HG02763 (cell line): ENCODE results near the gene DRGX.

Experiments
- ATAC-seq: cut with Tn5 transposase; IDR thresholded peaks from one replicate; pipeline ENCODE4 v1.9.1; 2021; ENCODE audit warnings: mild to moderate bottlenecking, moderate library complexity; ENCODE audit not compliant: unreplicated experiment

DRGX gene

GRCh38 chr10:49395741-49396665, at the start of gene DRGX:
Gene DRGX, minus strand, starts transcription at chr10:49396089. Its CDS starts 649 bp downstream, at chr10:49395440.
- ATAC-seq, result no peak

DNA sequence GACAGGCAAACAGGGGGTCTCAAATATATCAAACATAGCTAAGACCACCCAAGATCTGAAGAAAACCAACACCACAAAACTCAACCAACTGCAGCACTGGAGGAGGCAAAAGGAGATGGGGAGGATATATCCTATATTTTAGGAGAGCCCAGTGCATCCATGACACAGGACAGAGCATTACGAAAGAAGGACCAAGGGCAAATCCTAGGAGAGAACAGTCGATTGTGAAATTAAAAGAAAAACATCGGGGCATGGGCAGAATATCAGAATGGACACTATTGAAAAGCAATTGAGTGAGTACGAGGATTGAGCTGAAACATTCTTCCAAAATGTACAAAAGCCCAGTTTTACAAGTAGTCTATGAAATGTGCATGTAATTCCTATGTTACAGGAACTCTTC, 48.5 kb upstream of the DRGX start:
- ATAC-seq, result no peak

GRCh38 chr10:49442863-49443262, 47.0 kb upstream of the DRGX start:
- no peak for ATAC-seq

DNA sequence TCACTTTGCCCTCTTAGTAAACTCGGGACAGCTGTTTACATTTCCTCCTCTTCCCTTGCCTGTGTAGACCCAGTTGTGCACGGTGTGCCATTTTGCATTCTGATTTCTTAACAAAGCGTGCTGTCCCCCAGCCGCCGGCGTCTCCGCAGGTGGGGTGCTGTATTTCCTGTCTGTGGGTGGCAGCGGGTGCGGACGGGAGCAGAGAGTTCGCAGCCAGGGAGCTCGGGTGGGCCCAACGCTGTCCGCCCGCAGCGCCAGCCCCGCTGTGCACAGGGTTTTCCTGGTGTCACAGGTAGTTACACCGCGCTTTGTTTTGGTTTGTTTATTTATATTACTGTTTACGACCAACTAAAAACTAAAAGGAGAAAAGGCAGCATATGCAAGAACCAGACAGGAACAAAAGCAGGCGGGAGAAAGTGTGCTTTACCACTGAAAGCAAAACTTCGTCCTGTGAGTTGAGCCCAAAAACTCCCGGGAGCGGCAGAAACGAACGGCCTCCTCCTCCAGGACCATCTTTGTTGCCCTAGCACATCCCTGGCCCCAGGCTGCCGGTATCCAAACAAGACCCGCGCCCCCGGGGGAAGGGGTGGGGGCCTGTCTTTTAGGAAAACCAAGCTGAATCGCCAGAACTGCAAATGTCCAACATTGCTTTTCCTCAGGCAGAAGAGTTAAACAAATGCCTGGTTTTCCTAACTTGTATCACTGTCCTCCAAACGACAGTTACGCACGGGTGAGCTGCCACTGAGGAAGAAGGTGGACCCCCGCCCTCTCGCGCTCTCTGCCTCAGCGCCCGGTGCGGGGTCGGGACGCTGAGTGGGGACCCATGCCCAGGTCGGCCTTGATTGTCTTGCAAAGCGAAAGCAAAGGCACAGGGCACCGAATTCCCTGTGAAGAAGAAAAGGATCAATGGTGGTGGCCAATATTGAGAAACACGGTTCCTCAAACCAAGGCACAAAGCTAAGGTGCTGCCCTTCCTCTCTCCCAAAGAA, 45.9 kb upstream of the DRGX start:
- no peak for ATAC-seq

- ATAC-seq, result no peak
These were observed 39.3 kb upstream of the DRGX start for GRCh38 chr10:49435225-49435624.

- no peak for ATAC-seq
These were observed 37.2 kb upstream of the DRGX start for GRCh38 chr10:49433069-49433468.

DNA sequence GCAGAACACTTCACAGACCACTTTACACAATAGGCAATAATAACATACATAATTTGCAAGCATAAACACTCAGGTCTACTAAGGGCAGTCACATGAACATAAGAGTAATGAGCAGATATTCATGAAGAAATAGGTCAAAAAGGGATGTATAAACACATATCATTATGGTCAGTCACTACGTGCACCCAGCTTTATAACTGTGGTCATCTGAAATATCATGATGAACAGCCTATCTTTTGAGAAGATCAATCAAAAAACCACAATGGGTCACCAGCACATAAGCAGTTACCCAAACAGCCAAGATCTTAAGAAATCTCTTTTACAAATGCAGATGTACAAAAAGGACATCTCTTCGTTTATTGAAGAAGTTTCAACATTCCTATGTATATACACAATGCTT, 35.5 kb upstream of the DRGX start:
- ATAC-seq, result no peak

DNA sequence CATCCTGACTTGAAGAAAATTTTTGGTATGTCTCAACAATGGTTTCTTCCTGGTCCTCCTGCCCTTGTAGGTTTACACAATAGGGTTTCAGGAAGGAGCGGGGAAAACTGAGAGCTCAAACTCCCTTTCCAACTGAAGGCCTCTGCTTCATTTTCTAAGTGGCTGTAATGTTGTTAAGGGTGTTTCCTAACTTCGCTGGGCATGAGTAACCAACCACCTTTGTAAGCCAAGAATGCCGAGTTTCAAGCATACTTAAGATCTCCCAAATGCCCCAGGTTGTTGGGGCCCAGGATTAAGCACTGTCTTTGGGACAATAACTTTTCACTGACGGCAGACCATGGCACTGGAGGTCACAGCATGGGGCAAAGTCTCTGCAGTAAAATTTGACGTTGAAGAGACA, 33.6 kb upstream of the DRGX start:
- ATAC-seq, result no peak

DNA sequence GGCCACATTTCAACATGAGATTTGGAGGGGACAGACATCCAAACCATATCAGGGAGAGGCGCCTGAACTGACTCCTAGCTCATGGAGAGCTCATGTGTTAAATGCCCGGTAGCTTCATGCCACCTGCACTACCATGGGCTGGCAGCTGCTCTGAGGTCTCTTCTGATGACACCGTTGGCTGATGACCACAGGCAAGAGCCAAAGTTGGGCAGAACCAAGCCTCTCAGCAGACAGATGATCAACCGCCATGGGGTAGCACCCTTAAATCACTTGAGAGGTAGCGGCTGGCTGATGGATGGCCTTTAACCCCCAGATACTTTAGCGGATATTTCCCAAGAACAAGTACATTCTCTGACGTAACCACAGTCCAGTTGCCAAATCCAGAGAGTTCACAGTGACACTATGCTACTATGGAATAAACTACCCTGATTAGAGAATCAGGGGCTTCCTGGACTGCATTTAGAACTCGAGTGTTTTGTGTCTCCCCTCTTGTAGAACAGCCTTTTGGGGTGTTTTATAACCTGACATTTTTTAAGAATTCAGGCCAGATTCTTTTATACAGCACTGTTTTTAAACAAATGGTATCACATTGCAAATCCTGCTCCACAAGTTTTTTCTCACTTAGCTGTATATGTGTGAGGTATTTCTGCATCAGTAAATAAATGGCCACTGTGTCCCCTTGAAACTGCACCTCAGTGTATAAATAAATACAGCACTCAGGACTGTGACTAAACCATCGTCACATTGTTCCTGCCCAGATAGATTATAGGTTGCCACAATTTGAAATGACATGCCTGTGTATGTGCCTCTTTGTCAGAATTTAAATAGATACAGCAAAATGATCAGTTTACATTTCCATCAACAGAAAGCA, 30.8 kb upstream of the DRGX start:
- no peak for ATAC-seq

- ATAC-seq, result no peak
These were observed 23.1 kb upstream of the DRGX start for GRCh38 chr10:49419005-49419404.

DNA sequence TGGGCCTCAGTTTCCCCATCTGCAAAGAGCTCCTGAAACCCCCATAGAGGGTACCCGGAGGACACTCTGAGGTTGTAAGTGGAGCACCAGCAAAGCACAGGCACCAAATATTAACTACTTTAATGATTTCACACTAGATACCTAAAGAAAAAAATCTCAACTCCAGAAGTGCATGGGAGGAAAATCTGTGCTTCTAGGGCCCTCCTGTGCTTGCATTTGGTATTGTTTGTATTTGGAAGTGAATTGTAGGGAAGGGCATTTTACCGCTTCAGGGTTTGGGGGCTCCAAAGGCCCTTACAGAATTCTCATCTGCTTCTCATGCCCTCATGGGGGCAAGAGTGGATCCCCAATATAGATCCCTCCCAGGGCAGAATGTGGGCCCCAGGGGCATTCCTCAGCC, 22.4 kb upstream of the DRGX start:
- no peak for ATAC-seq

DNA sequence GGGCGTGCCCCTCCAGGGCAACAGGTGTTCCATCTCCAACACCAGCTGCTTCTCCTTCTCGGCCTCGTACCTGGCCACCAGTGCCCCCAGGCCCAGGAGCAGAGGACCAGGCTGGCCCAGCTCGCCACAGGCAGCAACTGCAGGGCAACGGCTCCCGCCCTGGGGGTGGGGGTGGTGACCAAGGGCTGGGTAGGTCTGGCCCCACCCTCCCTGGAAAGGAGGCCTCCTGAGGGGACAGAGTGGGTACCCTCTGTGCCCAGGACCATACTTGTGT, 22.1 kb upstream of the DRGX start:
- ATAC-seq, result no peak

- ATAC-seq, result no peak
These were observed 21.6 kb upstream of the DRGX start for GRCh38 chr10:49417311-49418052.

GRCh38 chr10:49415846-49416245, 20.0 kb upstream of the DRGX start:
- ATAC-seq, result no peak

- ATAC-seq, result no peak
These were observed 19.2 kb upstream of the DRGX start for GRCh38 chr10:49415109-49415508.

DNA sequence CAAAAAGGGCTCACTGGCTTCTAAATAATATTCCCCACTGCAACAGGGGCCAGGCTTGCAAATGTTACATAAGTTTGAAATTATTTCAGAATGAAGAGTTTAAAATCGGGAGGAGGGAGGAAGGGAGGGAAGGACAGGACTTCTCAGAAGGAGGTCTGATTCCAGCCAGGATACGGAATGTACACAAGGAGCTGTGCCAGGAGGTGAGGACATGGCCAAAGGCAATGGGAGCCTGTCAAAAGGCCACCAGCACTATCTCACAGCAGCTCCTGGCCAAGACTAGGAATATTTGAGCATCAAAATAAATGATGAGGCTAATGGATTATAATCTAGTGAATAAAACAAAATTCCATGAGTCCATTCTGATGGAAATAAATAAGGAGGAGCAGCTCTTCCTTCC, 18.6 kb upstream of the DRGX start:
- no peak for ATAC-seq

DNA sequence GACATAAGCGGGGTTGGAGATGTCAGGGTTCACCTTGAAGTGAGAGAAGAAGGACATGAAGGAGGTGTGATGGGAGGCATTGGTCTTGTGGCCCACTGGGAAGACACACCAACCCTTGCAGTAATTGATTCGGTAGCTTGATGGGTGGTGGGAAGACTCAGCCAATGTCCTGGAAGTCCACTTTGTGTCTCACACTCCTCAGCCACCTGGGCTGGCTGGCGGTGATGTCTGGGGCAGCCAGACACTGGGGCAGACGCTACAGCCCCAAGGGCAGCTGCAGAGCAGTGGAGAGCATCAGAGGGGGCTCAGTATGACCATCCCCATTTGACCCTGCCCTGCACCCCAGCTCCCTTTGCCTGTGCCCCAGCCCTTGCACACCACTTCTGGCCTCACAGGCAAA, 16.7 kb upstream of the DRGX start:
- ATAC-seq, result no peak

DNA sequence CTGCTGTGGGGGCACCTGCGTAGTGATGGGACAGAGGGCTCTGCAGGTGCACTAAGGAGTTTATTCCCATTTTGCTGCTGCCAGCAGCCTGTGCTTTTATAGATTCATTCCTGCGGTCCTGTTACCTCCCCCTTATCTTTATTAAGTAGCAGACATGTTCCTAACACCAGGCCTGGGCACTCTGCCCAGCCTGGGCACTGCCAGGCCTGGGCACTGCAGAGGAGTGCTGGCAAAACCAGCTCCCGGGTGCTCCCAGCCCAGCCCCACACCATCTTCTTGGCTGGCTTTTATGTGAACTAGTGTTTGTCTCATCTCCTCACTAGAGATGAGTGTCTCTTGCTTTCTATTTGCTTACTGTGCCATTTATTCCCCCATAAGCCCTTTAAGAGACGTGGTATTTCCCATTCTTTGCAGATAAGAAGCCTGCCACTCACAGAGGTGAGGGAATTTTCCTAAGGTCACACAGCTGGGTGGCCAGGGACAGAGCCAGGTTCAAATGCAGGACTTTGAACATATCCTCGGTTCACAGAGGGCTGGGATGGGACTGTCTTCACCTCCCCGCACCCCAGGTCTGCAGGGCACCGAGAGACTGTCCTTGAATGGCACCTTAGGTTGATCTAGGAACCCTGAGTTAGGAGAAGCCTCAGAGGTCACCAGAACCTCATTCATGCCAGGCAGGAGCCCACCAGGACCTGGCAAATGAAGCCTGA, 14.6 kb upstream of the DRGX start:
- no peak for ATAC-seq

DNA sequence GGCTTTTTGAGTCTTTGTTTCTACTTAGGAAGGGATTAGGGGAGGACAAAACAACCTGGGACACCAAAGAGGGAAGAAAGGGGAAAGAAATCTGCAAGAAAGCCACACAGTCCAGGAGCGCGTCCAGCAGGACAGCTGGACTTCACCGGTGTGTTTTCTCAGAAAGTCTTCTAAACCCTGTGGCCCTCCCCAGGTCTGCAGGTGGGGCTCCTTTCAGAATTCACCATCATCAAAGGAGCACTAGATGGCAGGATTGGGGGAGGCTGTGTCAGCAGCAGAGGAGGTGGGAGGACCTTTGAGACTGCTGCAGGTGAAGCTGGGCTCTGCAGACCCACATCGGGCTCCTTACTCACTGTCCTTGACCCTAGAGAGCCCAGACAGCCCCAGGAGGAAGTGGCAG, 13.9 kb upstream of the DRGX start:
- ATAC-seq, result no peak
